Breast epithelium (tissue), 4 donors: ENCODE measurements around the gene ENTPD1. TPM values are rescaled to one million over a fixed set of nuclear protein-coding genes. Genes with fewer than 3 reads are reported as not detected.
A peak's percentile ranks its signal among the peaks of the same experiment; 100 is the strongest.
"Not testable (repeated sequence)": the region's sequence is repeated elsewhere in the genome, so short reads cannot be mapped to it uniquely, and the experiment has no call there.

ENCODE experiments used
- DNase-seq, 2 donors: peaks; one replicate each; pipeline ENCODE4 v3.0.0-alpha.2; 2019; ENCODE audit warnings: low spot score in 2 of 2
- H3K27ac ChIP-seq, 2 donors: fragments of 200-600 bp; sonication (generic) in 1 of 2; one replicate each; pipeline ENCODE4 v1.5.1; 2016 to 2019; ENCODE audit warnings: mild to moderate bottlenecking in 1 of 2
- H3K27me3 ChIP-seq, 2 donors: fragments of 200-600 bp; sonication (generic) in 1 of 2; one replicate each; pipeline versions ENCODE4 v1.5.1 to v1.6.0; 2017 to 2019; ENCODE audit warnings: control low read depth in 1 of 2, mild to moderate bottlenecking in 1 of 2
- H3K36me3 ChIP-seq: fragments of 200-600 bp; one replicate; pipeline ENCODE4 v1.5.1; 2019
- H3K4me1 ChIP-seq, 2 donors: fragments of 200-600 bp; sonication (generic); one replicate each; pipeline ENCODE4 v1.5.1; 2016 to 2019; ENCODE audit warnings: control low read depth in 1 of 2
- H3K4me3 ChIP-seq, 3 donors: fragments of 200-600 bp; sonication (generic); 1 replicate in 2 of 3; 2 replicates in 1 of 3; pipeline ENCODE4 v1.5.1; 2016 to 2019; ENCODE audit warnings: mild to moderate bottlenecking in 3 of 3, moderate library complexity in 2 of 3
- H3K9me3 ChIP-seq, 2 donors: fragments of 200-600 bp; sonication (generic) in 1 of 2; one replicate each; pipeline ENCODE4 v1.5.1; 2016 to 2019; ENCODE audit warnings: control low read depth in 1 of 2
- CTCF ChIP-seq, 3 donors: fragments of 450-650 bp; IDR thresholded peaks; one replicate each; pipeline ENCODE4 v1.5.1; 2016 to 2017; ENCODE audit warnings: antibody characterized with exemption in 3 of 3, mild to moderate bottlenecking in 3 of 3, moderate library complexity in 3 of 3
- POLR2A ChIP-seq: fragments of 450-650 bp; IDR thresholded peaks from one replicate; pipeline ENCODE4 v1.6.1; 2016; ENCODE audit warnings: antibody characterized with exemption, mild to moderate bottlenecking, moderate library complexity
- POLR2AphosphoS5 ChIP-seq, 3 donors: sonication (generic); formaldehyde crosslinking; IDR thresholded peaks; one replicate each; pipeline ENCODE4 v1.6.1; 2017; ENCODE audit warnings: antibody characterized with exemption in 3 of 3
- intact Hi-C: fragments of 100-400 bp; cut with DNase I; formaldehyde crosslinking; loops from one replicate; pipeline ENCODE4 v1.15.1; 2023; ENCODE audit warnings: low total_unique reads
- total RNA-seq, 3 donors: library from RNA; depleted of rRNA; stranded (reverse); fragments of >200 nt; gene quantifications; one replicate each; pipeline ENCODE4 v1.1.0, GENCODE V29; 2016

The ENTPD1 gene
- total RNA-seq, 3 donors from 2014 or later, result 17.4 to 26.9 (median 18.4) TPM

GRCh38 chr10:95873651-95874050 lies 117.7 kb downstream of the ENTPD1 start:
- intact Hi-C loops, result no loop called here
- no peaks in the 10 kb centered on the region for H3K27me3 ChIP-seq

GRCh38 chr10:95874783-95875182 lies 118.8 kb downstream of the ENTPD1 start:
- H3K36me3 ChIP-seq, H3K4me1 ChIP-seq, H3K27ac ChIP-seq, DNase-seq, H3K4me3 ChIP-seq, H3K9me3 ChIP-seq, intact Hi-C loops, H3K27me3 ChIP-seq: not testable (repeated sequence)

More at GRCh38 chr10:95873651-95874050, 117.7 kb downstream of the ENTPD1 start:
- H3K4me1 ChIP-seq, result no peaks in the 10 kb centered on the region
- H3K9me3 ChIP-seq, result no peaks in the 10 kb centered on the region
- no peaks in the 10 kb centered on the region for H3K36me3 ChIP-seq
- DNase-seq, result no peak
- TF ChIP-seq POLR2A (no peak), POLR2AphosphoS5 (IDR thresholded peaks at IDR 0.05) (no peak), CTCF (IDR thresholded peaks at IDR 0.05) (no peak)
- H3K4me3 ChIP-seq, result no peak overlapping the region
- no peak overlapping the region for H3K27ac ChIP-seq

- Histone ChIP-seq H3K27ac (no peak overlapping the region), H3K4me1 (no peaks in the 10 kb centered on the region), H3K4me3 (no peak overlapping the region), H3K36me3 (no peaks in the 10 kb centered on the region), H3K27me3 (no peaks in the 10 kb centered on the region), H3K9me3 (no peaks in the 10 kb centered on the region)
- TF ChIP-seq CTCF (IDR thresholded peaks at IDR 0.05) (no peak), POLR2AphosphoS5 (IDR thresholded peaks at IDR 0.05) (no peak), POLR2A (no peak)
- intact Hi-C loops, result no loop called here
- DNase-seq, result no peak
Measured at GRCh38 chr10:95876756-95877155, 120.8 kb downstream of the ENTPD1 start.

- no peak for DNase-seq
- Histone ChIP-seq H3K27ac (no peak overlapping the region), H3K4me1 (no peaks in the 10 kb centered on the region), H3K4me3 (no peak overlapping the region), H3K9me3 (no peaks in the 10 kb centered on the region), H3K36me3 (no peaks in the 10 kb centered on the region), H3K27me3 (no peaks in the 10 kb centered on the region)
- TF ChIP-seq POLR2A (no peak), POLR2AphosphoS5 (IDR thresholded peaks at IDR 0.05) (no peak), CTCF (IDR thresholded peaks at IDR 0.05) (no peak)
- intact Hi-C loops, result no loop called here
Measured at GRCh38 chr10:95877881-95878280, 121.9 kb downstream of the ENTPD1 start.

GRCh38 chr10:95880704-95881103 lies 124.7 kb downstream of the ENTPD1 start:
- H3K27me3 ChIP-seq, result no peaks in the 10 kb centered on the region
- DNase-seq, result no peak
- no peaks in the 10 kb centered on the region for H3K36me3 ChIP-seq
- peak overlapping the region; percentile 10 to 41 for H3K27ac ChIP-seq
- intact Hi-C loops, result no loop called here
- no peaks in the 10 kb centered on the region for H3K4me1 ChIP-seq
- H3K9me3 ChIP-seq, result no peaks in the 10 kb centered on the region
- no peak overlapping the region for H3K4me3 ChIP-seq
- TF ChIP-seq CTCF (IDR thresholded peaks at IDR 0.05) (no peak), POLR2AphosphoS5 (IDR thresholded peaks at IDR 0.05) (no peak), POLR2A (no peak)

- Histone ChIP-seq H3K9me3 (no peaks in the 10 kb centered on the region), H3K27ac (no peak overlapping the region), H3K36me3 (no peaks in the 10 kb centered on the region), H3K27me3 (no peaks in the 10 kb centered on the region), H3K4me1 (no peaks in the 10 kb centered on the region), H3K4me3 (no peak overlapping the region)
- TF ChIP-seq CTCF (IDR thresholded peaks at IDR 0.05) (no peak), POLR2A (no peak)
- no peak for DNase-seq
- intact Hi-C loops, result no loop called here
Measured at GRCh38 chr10:95881316-95881715, 125.4 kb downstream of the ENTPD1 start.
